ENCODE data around the gene PPP1R7. TPM values are rescaled to one million over a fixed set of nuclear protein-coding genes. Genes with fewer than 3 reads are reported as not detected.

PPP1R7 gene
- total RNA-seq, 1 experiment from 2014 or later: 45.4 TPM

- TF ChIP-seq CTCF (IDR thresholded peaks at IDR 0.05 in 2 of 3, conservative IDR thresholded peaks at IDR 0.05 in 1 of 3; ENCODE audit: borderline replicate concordance in 1 of 3, insufficient read depth in 1 of 3, low read depth in 2 of 3, low read length in 2 of 3) (no peak), EZH2phosphoT487 (IDR thresholded peaks at IDR 0.05; ENCODE audit: borderline replicate concordance) (no peak), CBX3 (IDR thresholded peaks at IDR 0.05; ENCODE audit: low read depth) (no peak), ATF3 (IDR thresholded peaks at IDR 0.05) (no peak), POLR2A (IDR thresholded peaks at IDR 0.05; ENCODE audit: borderline replicate concordance, extremely low read depth, insufficient read depth, insufficient read length) (no peak)
Measured at GRCh38 chr2:241108271-241109209, 41.7 kb upstream of the PPP1R7 start (continued).

GRCh38 chr2:241109210-241110088 is 40.8 kb upstream of the PPP1R7 start:
- ChIA-PET RAD21 (ENCODE audit: low non-redundant PET in 1 of 2, low total read pairs in 2 of 2, uncharacterized antibody in 2 of 2, unreplicated experiment in 2 of 2) (no interaction called here), CTCF (no interaction called here), POLR2A (no interaction called here)
- H4K20me1 ChIP-seq (ENCODE audit: insufficient read depth): no peaks in the 10 kb centered on the region
- H3K79me2 ChIP-seq (ENCODE audit: insufficient read depth, low read length): no peaks in the 10 kb centered on the region
- H3K27me3 ChIP-seq (ENCODE audit: insufficient read depth, low read length): no peaks in the 10 kb centered on the region
- no peaks in the 10 kb centered on the region for H3K4me1 ChIP-seq (ENCODE audit: control insufficient read depth in 1 of 2, insufficient read depth in 2 of 2, low read length in 2 of 2)
- H2AFZ ChIP-seq (ENCODE audit: low read depth, low read length, poor library complexity, severe bottlenecking): no peak overlapping the region
- no peak overlapping the region for H3K4me2 ChIP-seq (ENCODE audit: low read length)
- ATAC-seq (no peak), DNase-seq (ENCODE audit: low read depth, low spot score) (no peak)
- no peak for TF ChIP-seq RAD21 (IDR thresholded peaks at IDR 0.05; ENCODE audit: low read depth)
- no peak overlapping the region for H3K4me3 ChIP-seq (replicated peaks in 1 of 2; ENCODE audit: low read depth in 1 of 2, low read length in 2 of 2)
- intact Hi-C loops (cut with micrococcal nuclease): no loop called here
- H3K9me3 ChIP-seq (ENCODE audit: control insufficient read depth in 1 of 2, insufficient read depth in 1 of 2, low read depth in 1 of 2, low read length in 2 of 2): no peaks in the 10 kb centered on the region
- H3K9me2 ChIP-seq (ENCODE audit: insufficient read depth): no peaks in the 10 kb centered on the region
- no peak overlapping the region for H3K9ac ChIP-seq (ENCODE audit: low read length)
- H3K27ac ChIP-seq (ENCODE audit: low read depth, low read length): no peak overlapping the region
- H3K36me3 ChIP-seq (ENCODE audit: control insufficient read depth in 1 of 2, insufficient read depth in 2 of 2, low read length in 2 of 2): peaks cover 0 to 4% of the 10 kb centered on the region in 2 experiments; a peak in 1 of 4 replicates
- BruUV-seq (replicated peaks): no TSS peak

Data from HCT116 (cell line).